Naive thymus-derived CD4-positive, alpha-beta T cell (primary cell): ENCODE measurements around the gene VPREB1. TPM values are rescaled to one million over a fixed set of nuclear protein-coding genes. Genes with fewer than 3 reads are reported as not detected.
"Not testable (repeated sequence)": the region's sequence is repeated elsewhere in the genome, so short reads cannot be mapped to it uniquely, and the experiment has no call there.

ENCODE experiments used
- ATAC-seq: fragments of 150-1000 bp; cut with Tn5 transposase; 2 replicates; pipeline ENCODE4 v1.10.0; 2021; ENCODE audit warnings: mild to moderate bottlenecking, moderate library complexity
- CTCF ChIA-PET: fragments of 350-600 bp; sonication (Branson Sonifier 250); formaldehyde crosslinking; loops from one replicate; lab custom pipeline; 2021; ENCODE audit warnings: antibody characterized with exemption; lab: Charles Lee
- POLR2A ChIA-PET: fragments of 350-600 bp; sonication (Branson Sonifier 250); formaldehyde crosslinking; loops from one replicate; lab custom pipeline; 2021; ENCODE audit warnings: antibody characterized with exemption, inconsistent platforms; lab: Charles Lee
- DNase-seq, 9 donors: peaks; one replicate each; pipeline versions ENCODE4 v3.0.0 to v3.0.0-alpha.2; 2020 to 2022; ENCODE audit warnings: mixed read lengths in 1 of 9
- H3K27ac ChIP-seq: one replicate; pipeline ENCODE4 v1.7.0; 2013; ENCODE audit warnings: mild to moderate bottlenecking, low read depth, low read length, moderate library complexity
- H3K27me3 ChIP-seq, 2 donors: one replicate each; pipeline ENCODE4 v1.7.0; 2013; ENCODE audit warnings: low read length in 2 of 2, mild to moderate bottlenecking in 2 of 2, moderate library complexity in 2 of 2; ENCODE audit not compliant: control insufficient read depth in 2 of 2, insufficient read depth in 2 of 2
- H3K36me3 ChIP-seq, 3 experiments: 1 replicate in 2 of 3; 2 replicates in 1 of 3; pipeline ENCODE4 v1.7.0; 2013; ENCODE audit warnings: low read length in 3 of 3, mild to moderate bottlenecking in 3 of 3, moderate library complexity in 1 of 3; ENCODE audit not compliant: insufficient read depth in 3 of 3, control insufficient read depth in 2 of 3
- H3K4me1 ChIP-seq, 2 donors: one replicate each; pipeline ENCODE4 v1.7.0; 2013; ENCODE audit warnings: low read length in 2 of 2, mild to moderate bottlenecking in 2 of 2, moderate library complexity in 1 of 2; ENCODE audit not compliant: control insufficient read depth in 2 of 2, insufficient read depth in 2 of 2
- H3K4me3 ChIP-seq: 2 replicates; pipeline ENCODE4 v1.7.0; 2013; ENCODE audit warnings: mild to moderate bottlenecking, low read length
- H3K9me3 ChIP-seq, 3 experiments: 1 replicate in 2 of 3; 2 replicates in 1 of 3; pipeline ENCODE4 v1.7.0; 2013; ENCODE audit warnings: low read length in 3 of 3; ENCODE audit not compliant: control insufficient read depth in 2 of 3
- H3K27ac Mint-ChIP-seq, 9 donors: one replicate each; pipeline ENCODE4 v1.8.0; 2020 to 2022; ENCODE audit warnings: mixed read lengths in 9 of 9, mild to moderate bottlenecking in 8 of 9, moderate library complexity in 5 of 9, inconsistent platforms in 2 of 9
- H3K27me3 Mint-ChIP-seq, 5 donors: one replicate each; pipeline ENCODE4 v1.8.0; 2021 to 2022; ENCODE audit warnings: mixed read lengths in 5 of 5, mild to moderate bottlenecking in 1 of 5
- H3K36me3 Mint-ChIP-seq, 5 donors: one replicate each; pipeline ENCODE4 v1.8.0; 2020 to 2022; ENCODE audit warnings: mixed read lengths in 5 of 5, mild to moderate bottlenecking in 3 of 5, inconsistent platforms in 1 of 5
- H3K4me1 Mint-ChIP-seq, 7 donors: one replicate each; pipeline ENCODE4 v1.8.0; 2020 to 2022; ENCODE audit warnings: mixed read lengths in 7 of 7, mild to moderate bottlenecking in 3 of 7, inconsistent platforms in 1 of 7
- H3K4me3 Mint-ChIP-seq, 10 donors: one replicate each; pipeline ENCODE4 v1.8.0; 2020 to 2022; ENCODE audit warnings: mild to moderate bottlenecking in 10 of 10, mixed read lengths in 10 of 10, moderate library complexity in 6 of 10, inconsistent platforms in 2 of 10
- H3K9me3 Mint-ChIP-seq, 11 donors: one replicate each; pipeline ENCODE4 v1.8.0; 2020 to 2022; ENCODE audit warnings: mixed read lengths in 11 of 11, mild to moderate bottlenecking in 4 of 11, inconsistent platforms in 1 of 11, moderate library complexity in 1 of 11
- intact Hi-C, 2 donors: fragments of 100-400 bp; cut with micrococcal nuclease; formaldehyde crosslinking; loops; one replicate each; pipeline ENCODE4 v1.15.1; 2023
- polyA plus RNA-seq, 2 donors: library from polyadenylated mRNA; unstranded; fragments of 300-500 nt; fragmentation: Illumina TruSeq; gene quantifications; one replicate each; pipeline ENCODE4 v1.2.3, GENCODE V29; 2021
- total RNA-seq, 6 experiments: library from RNA in 5 of 6; stranded (reverse) in 5 of 6; gene quantifications; 1 replicate in 5 of 6; 2 replicates in 1 of 6; pipeline ENCODE4 v1.2.3 and lab custom pipeline; 2021 to 2026

VPREB1 gene
- total and polyA plus RNA-seq, 7 experiments from 2014 or later: not detected

DNA sequence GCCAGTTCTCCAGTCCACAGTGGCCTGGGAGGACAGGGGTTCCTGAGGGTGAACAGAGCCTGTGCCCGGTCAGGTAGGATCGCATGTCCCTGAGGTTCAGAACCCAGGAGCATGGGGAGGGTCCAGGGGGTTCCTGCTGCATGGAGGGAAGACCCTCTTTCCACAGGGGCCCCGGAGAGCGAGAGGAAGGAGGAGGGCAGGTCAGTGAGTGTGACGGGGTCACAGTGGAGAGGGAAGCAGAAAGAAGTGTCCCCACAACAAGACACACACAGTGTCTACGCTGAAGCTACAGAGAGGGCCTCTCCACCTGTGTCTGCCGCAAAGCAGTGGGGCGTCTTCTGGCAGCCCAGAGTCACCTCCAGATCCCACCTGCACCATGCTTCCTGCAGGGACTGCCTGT lies 6.1 kb downstream of the VPREB1 start:
- H3K9me3 Mint-ChIP-seq, H3K27me3 ChIP-seq, intact Hi-C loops, H3K4me1 ChIP-seq, H3K27ac ChIP-seq, ATAC-seq, CTCF ChIA-PET, H3K36me3 ChIP-seq, H3K4me3 Mint-ChIP-seq, H3K27me3 Mint-ChIP-seq, POLR2A ChIA-PET, H3K27ac Mint-ChIP-seq, H3K9me3 ChIP-seq, H3K36me3 Mint-ChIP-seq, DNase-seq, H3K4me3 ChIP-seq: not testable (repeated sequence)
- H3K4me1 Mint-ChIP-seq: peaks cover 11 to 22% (median 16%) of the 10 kb centered on the region in 7 donors

- CTCF ChIA-PET, H3K27ac Mint-ChIP-seq, H3K36me3 Mint-ChIP-seq, H3K4me1 Mint-ChIP-seq, H3K27me3 Mint-ChIP-seq, POLR2A ChIA-PET, H3K4me1 ChIP-seq, H3K36me3 ChIP-seq, H3K9me3 Mint-ChIP-seq, intact Hi-C loops, H3K27ac ChIP-seq, H3K4me3 Mint-ChIP-seq, H3K4me3 ChIP-seq, H3K27me3 ChIP-seq, ATAC-seq, DNase-seq, H3K9me3 ChIP-seq: not testable (repeated sequence)
Observed at GRCh38 chr22:22256133-22256532, 11.5 kb downstream of the VPREB1 start.

GRCh38 chr22:22258597-22259415 lies 14.2 kb downstream of the VPREB1 start:
- H3K9me3 ChIP-seq, H3K4me3 Mint-ChIP-seq, intact Hi-C loops, POLR2A ChIA-PET, H3K27me3 ChIP-seq, H3K4me3 ChIP-seq, H3K4me1 ChIP-seq, H3K27ac ChIP-seq, DNase-seq, H3K27me3 Mint-ChIP-seq, ATAC-seq, H3K36me3 ChIP-seq, H3K36me3 Mint-ChIP-seq, H3K27ac Mint-ChIP-seq, H3K4me1 Mint-ChIP-seq, CTCF ChIA-PET, H3K9me3 Mint-ChIP-seq: not testable (repeated sequence)

DNA sequence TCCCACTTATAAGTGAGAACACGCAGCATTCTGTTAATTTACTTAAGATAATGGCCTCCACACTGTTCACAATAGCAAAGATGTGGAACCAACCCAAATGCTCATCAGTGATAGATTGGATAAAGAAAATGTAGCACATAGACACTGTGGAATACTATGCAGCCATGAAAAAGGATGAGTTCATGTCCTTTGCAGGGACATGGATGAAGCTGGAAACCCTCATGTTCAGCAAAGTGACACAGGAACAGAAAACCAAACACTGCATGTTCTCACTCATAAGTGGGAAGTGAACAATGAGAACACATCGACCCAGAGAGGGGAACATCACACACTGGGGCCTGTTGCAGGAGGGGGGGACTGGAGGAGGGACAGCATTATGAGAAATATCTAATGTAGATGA lies 15.6 kb downstream of the VPREB1 start:
- H3K27me3 Mint-ChIP-seq: not testable (repeated sequence)

GRCh38 chr22:22260586-22260985 lies 16.0 kb downstream of the VPREB1 start:
- H3K4me3 ChIP-seq, ATAC-seq, H3K9me3 ChIP-seq, H3K36me3 Mint-ChIP-seq, H3K4me1 Mint-ChIP-seq, H3K9me3 Mint-ChIP-seq, H3K27me3 Mint-ChIP-seq, CTCF ChIA-PET, H3K27me3 ChIP-seq, H3K4me3 Mint-ChIP-seq, intact Hi-C loops, DNase-seq, H3K4me1 ChIP-seq, H3K27ac ChIP-seq, H3K36me3 ChIP-seq, H3K27ac Mint-ChIP-seq, POLR2A ChIA-PET: not testable (repeated sequence)

More for the DNA sequence above, 15.6 kb downstream of the VPREB1 start:
- POLR2A ChIA-PET, H3K4me1 ChIP-seq, H3K27me3 ChIP-seq, H3K4me1 Mint-ChIP-seq, H3K36me3 ChIP-seq, H3K27ac Mint-ChIP-seq, H3K4me3 Mint-ChIP-seq, ATAC-seq, DNase-seq, H3K9me3 Mint-ChIP-seq, H3K4me3 ChIP-seq, H3K27ac ChIP-seq, H3K9me3 ChIP-seq, H3K36me3 Mint-ChIP-seq, CTCF ChIA-PET, intact Hi-C loops: not testable (repeated sequence)

- POLR2A ChIA-PET, CTCF ChIA-PET, H3K27ac ChIP-seq, DNase-seq, H3K36me3 Mint-ChIP-seq, H3K4me3 ChIP-seq, H3K27me3 Mint-ChIP-seq, ATAC-seq, H3K4me1 Mint-ChIP-seq, H3K4me1 ChIP-seq, H3K36me3 ChIP-seq, H3K27me3 ChIP-seq, H3K4me3 Mint-ChIP-seq, H3K9me3 Mint-ChIP-seq, intact Hi-C loops, H3K9me3 ChIP-seq, H3K27ac Mint-ChIP-seq: not testable (repeated sequence)
Observed at GRCh38 chr22:22262332-22263074, 17.9 kb downstream of the VPREB1 start.

DNA sequence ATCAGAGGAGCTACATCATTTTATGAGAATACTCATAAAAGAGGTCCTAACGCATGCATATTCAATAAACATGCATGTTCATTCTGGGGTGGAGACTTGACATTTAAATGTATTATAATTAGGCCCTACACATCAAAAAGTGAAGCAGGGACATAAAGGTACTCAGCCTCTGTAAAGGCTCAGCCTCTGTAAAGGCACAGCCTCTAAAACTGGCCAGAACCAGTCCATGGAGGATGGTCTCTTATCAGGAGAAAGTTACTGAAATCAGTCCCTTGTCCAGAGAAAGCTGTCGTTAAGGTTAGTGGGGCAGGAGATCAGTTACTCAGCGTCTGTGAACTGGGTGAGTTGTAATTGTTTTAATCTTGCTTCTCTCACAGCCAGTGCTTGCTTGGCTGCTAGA lies 19.2 kb downstream of the VPREB1 start:
- H3K9me3 ChIP-seq, CTCF ChIA-PET, H3K4me3 Mint-ChIP-seq, intact Hi-C loops, POLR2A ChIA-PET, H3K36me3 ChIP-seq, ATAC-seq, H3K27ac ChIP-seq, H3K4me1 ChIP-seq, H3K36me3 Mint-ChIP-seq, H3K27me3 ChIP-seq, H3K4me3 ChIP-seq, H3K27me3 Mint-ChIP-seq, H3K9me3 Mint-ChIP-seq, H3K27ac Mint-ChIP-seq, H3K4me1 Mint-ChIP-seq, DNase-seq: not testable (repeated sequence)
